HG03565 (cell line): Measurements from ENCODE around the gene PDE7B.
"Not testable (repeated sequence)": the region's sequence is repeated elsewhere in the genome, so short reads cannot be mapped to it uniquely, and the experiment has no call there.

Experiments used
- ATAC-seq: cut with Tn5 transposase; IDR thresholded peaks from one replicate; pipeline ENCODE4 v1.9.1; 2021; ENCODE audit warnings: mild to moderate bottlenecking, moderate library complexity; ENCODE audit not compliant: unreplicated experiment

Gene PDE7B

GRCh38 chr6:136090929-136091328 lies 239.4 kb downstream of the PDE7B start:
- ATAC-seq, result no peak

- no peak for ATAC-seq
Measured at GRCh38 chr6:136092897-136093296, 241.4 kb downstream of the PDE7B start.

GRCh38 chr6:136093835-136094234 lies 242.3 kb downstream of the PDE7B start:
- ATAC-seq, result no peak

- no peak for ATAC-seq
Measured at GRCh38 chr6:136094812-136095211, 243.3 kb downstream of the PDE7B start.

GRCh38 chr6:136095986-136096385 lies 244.5 kb downstream of the PDE7B start:
- ATAC-seq, result no peak

GRCh38 chr6:136102991-136103688 lies 251.6 kb downstream of the PDE7B start:
- no peak for ATAC-seq

- no peak for ATAC-seq
Measured at GRCh38 chr6:136103763-136104311, 252.3 kb downstream of the PDE7B start.

- ATAC-seq, result no peak
Measured at GRCh38 chr6:136104556-136104955, 253.1 kb downstream of the PDE7B start.

GRCh38 chr6:136105797-136106196 lies 254.3 kb downstream of the PDE7B start:
- ATAC-seq, result not testable (repeated sequence)

- ATAC-seq, result no peak
Measured at GRCh38 chr6:136108361-136108945, 257.0 kb downstream of the PDE7B start.

GRCh38 chr6:136111831-136112230 lies 260.3 kb downstream of the PDE7B start:
- ATAC-seq, result no peak

GRCh38 chr6:136112262-136112661 lies 260.8 kb downstream of the PDE7B start:
- ATAC-seq, result no peak

GRCh38 chr6:136113736-136114173 lies 262.3 kb downstream of the PDE7B start:
- no peak for ATAC-seq

GRCh38 chr6:136114661-136115060 lies 263.2 kb downstream of the PDE7B start:
- no peak for ATAC-seq

- no peak for ATAC-seq
Measured at GRCh38 chr6:136115941-136116340, 264.4 kb downstream of the PDE7B start.

GRCh38 chr6:136117081-136117480 lies 265.6 kb downstream of the PDE7B start:
- ATAC-seq, result no peak

- no peak for ATAC-seq
Measured at GRCh38 chr6:136118787-136119186, 267.3 kb downstream of the PDE7B start.

GRCh38 chr6:136123468-136123867 lies 272.0 kb downstream of the PDE7B start:
- no peak for ATAC-seq

- ATAC-seq, result no peak
Measured at GRCh38 chr6:136125585-136125984, 274.1 kb downstream of the PDE7B start.

GRCh38 chr6:136127873-136128272 lies 276.4 kb downstream of the PDE7B start:
- no peak for ATAC-seq

- ATAC-seq, result no peak
Measured at GRCh38 chr6:136129365-136129764, 277.9 kb downstream of the PDE7B start.

GRCh38 chr6:136134268-136134667 lies 282.8 kb downstream of the PDE7B start:
- ATAC-seq, result no peak
